Epithelial cell of esophagus (primary cell): ENCODE data around the gene GFI1B.

Experiments
- DNase-seq: peaks from one replicate; pipeline ENCODE4 v3.0.0; 2010; ENCODE audit warnings: low read depth
- H3K4me3 ChIP-seq: 2 replicates; pipeline ENCODE4 v1.5.1; 2011; ENCODE audit warnings: mild to moderate bottlenecking, low read length, control low read depth
- CTCF ChIP-seq: IDR thresholded peaks from 2 replicates; pipeline ENCODE4 v1.5.1; 2011; ENCODE audit warnings: low read depth, mild to moderate bottlenecking, low read length, control low read depth, inconsistent platforms; ENCODE audit not compliant: insufficient read depth; ENCODE audit errors: missing control alignments

The GFI1B gene

DNA sequence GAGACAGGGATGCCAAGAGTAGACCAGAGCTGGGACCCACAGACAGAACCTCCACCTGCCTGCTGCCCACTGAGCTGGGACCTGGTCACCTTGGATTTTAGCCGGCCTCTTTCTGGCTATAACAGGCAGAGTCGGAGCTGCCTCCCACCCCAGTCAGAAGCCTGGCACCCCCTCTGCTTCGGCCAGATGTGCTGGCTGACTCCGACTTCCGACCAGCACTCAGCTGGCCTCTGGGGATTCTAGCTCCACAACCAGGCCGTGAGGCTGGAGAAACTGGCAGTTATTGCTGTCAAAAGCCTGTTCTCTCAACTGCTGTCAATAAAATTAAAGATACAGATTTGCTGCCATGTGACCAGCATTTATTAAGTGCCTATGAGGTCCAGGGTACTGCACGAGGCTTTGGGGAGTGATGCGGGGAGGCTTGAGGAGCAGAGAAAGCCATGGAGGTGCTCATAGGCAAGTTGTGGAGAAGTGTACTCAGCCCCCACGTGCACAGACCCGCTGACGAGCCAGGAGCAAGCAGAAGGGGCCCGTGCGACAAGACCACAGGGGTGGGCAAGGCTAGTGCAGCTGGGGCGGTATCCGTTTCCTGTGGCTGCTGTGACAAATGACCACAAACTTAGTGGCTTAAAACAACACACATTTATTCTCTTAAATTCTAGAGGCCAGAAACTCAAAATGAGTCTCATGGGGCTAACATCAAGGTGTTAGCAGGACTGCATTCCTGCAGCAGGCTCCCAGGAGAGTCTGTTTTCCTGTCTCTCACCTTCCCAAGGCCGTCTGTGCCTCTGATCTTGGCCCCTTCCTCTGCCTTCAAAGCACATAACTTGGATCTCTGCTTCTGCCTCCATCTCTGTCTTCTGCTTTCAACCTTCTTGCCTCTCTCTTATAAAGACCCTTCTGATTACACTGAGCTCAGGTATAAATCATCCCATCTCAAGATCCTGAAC, 13.1 kb downstream of the GFI1B start:
- no peak for TF ChIP-seq CTCF
- H3K4me3 ChIP-seq, result no peak overlapping the region
- DNase-seq, result no peak

DNA sequence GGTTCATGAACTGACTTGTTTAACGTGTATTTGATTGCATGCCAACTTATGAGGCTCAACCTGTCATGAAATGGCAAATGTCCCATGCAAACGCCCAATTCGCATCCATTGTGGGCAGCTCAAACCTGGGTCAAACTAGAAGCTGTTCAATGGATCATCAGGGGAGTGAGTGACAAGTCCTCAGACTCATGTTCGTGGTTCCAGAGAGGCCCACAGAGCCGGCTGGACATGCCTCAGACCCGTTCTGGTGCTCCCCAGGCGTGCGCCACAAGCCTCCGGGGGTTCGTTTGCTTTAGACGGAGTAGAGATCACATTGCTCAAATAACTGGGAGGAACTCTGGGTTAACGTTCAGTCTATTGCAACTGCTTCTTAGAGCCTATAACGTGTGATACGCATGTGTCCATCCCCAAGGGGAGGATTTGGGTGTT, 15.0 kb downstream of the GFI1B start:
- peak; percentile 71 for DNase-seq
- no peak overlapping the region for H3K4me3 ChIP-seq
- TF ChIP-seq CTCF, result no peak

- no peak overlapping the region for H3K4me3 ChIP-seq
- TF ChIP-seq CTCF, result peak; percentile 3
- DNase-seq, result peak; percentile 93
Measured at GRCh38 chr9:132994410-132995120, 16.1 kb downstream of the GFI1B start.

DNA sequence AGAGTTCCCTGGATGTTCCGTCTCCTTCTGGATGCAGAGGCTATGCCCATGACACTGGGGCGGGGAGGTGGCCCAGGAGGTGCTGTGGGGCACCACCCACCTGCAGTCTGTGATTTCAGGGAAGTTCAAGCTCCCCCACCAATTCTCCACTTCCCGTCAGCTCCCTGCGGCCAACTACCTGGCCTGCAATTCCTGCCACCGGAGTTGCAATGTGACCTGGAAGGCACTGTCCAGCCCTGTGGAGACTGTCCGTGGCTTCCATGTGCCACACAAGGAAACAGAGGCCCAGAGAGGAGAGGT, 16.6 kb downstream of the GFI1B start:
- TF ChIP-seq CTCF, result no peak
- no peak for DNase-seq
- H3K4me3 ChIP-seq, result no peak overlapping the region

GRCh38 chr9:132995879-132996278, 17.4 kb downstream of the GFI1B start:
- no peak overlapping the region for H3K4me3 ChIP-seq
- no peak for TF ChIP-seq CTCF
- DNase-seq, result no peak

DNA sequence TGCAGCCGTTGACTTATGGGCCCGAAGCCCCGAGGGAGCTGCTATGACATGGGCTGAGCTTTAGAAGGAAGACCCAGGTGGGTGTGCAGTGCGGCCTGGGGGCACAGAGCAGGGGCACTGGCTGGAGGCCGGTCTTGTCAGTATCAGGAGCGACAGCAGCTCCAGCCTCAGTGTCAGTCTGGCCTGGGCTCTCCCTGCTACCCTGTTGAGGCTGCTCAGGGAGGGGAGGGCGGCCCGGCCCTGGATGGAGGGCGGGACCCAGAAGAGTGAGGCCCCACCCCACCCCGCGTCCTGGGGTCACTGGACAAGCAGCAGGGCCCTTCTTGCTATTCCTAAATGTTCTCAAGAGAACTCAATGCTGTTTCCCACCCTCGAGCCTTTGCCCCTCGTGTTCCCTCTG, 18.0 kb downstream of the GFI1B start:
- no peak overlapping the region for H3K4me3 ChIP-seq
- no peak for TF ChIP-seq CTCF
- no peak for DNase-seq
